ENCODE data around the gene ELL. TPM values are rescaled to one million over a fixed set of nuclear protein-coding genes. Genes with fewer than 3 reads are reported as not detected.
A peak's percentile ranks its signal among the peaks of the same experiment; 100 is the strongest.
"Not testable (repeated sequence)": the region's sequence is repeated elsewhere in the genome, so short reads cannot be mapped to it uniquely, and the experiment has no call there.

The ELL gene
- total RNA-seq, 2 experiments from 2014 or later, result 22.9 to 33.7 TPM

DNA sequence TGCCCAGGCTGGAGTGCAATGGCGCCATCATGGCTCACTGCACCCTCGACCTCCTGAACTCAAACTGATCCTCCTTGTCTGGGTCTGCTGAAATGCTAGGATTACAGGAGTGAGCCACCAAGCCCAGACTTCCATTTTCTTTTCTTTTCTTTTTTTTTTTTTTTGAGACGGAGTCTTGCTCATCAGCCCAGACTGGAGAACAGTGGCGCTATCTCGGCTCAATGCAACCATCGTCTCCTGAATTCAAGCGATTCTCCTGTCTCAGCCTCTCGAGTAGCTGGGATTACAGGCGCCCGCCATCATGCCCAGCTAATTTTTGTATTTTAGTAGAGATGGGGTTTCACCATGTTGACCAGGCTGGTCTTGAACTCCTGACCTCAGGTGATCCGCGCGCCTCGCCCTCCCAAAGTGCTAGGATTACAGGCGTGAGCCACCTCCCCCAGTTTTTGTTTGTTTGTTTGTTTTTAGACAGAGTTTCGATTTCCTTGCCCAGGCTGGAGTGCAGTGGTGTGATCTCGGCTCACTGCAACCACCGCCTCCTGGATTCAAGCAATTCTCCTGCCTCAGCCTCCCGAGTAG, 1.1 kb upstream of the ELL start:
- not testable (repeated sequence) for ATAC-seq, H3K27me3 Mint-ChIP-seq
- H3K27ac Mint-ChIP-seq, result peak overlapping the region; percentile 93

DNA sequence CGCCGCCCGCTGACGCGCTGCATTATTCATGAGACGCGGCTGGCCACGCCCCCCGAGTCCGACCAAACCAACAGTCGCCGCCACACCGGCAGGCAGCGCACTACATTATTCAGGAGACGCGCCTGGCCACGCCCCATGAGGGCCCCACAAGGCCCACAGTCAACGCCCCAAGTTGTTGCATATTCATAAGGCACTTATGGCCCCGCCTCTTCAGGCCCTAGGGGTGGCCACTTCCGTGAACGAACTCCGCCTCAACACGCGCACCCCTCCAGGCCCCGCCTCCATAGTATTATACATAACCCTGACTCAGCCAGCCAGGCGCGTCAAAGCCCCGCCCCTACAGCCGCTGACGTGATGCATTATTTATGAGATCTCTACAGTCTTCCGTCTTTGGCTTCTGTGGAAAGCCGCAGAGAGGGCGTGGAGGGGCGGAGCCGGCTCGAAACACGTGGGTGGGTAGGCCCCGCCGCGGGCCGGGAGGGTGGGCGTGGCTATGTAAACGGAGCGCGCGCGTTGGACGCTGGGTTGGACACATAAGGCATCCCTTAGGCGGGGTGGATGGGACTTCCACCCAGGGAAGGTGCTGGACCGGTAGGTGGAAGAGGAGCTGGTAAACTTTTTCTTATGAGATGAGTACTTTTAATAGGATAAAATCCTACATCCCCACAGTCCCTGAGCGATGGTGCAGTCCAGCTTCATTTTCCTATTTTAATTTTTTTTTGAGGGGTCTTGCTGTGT, 423 bp upstream of the ELL start:
- peak; percentile 91 for ATAC-seq
- peak; percentile 100 for DNase-seq
- Mint-ChIP-seq H3K4me3 (peak overlapping the region; percentile 92), H3K27ac (peak overlapping the region; percentile 93), H3K9me3 (ENCODE audit: low read depth) (no peaks in the 10 kb centered on the region), H3K27me3 (no peaks in the 10 kb centered on the region), H3K4me1 (peaks cover 22% of the 10 kb centered on the region), H3K36me3 (no peaks in the 10 kb centered on the region)
- CTCF ChIA-PET, result interaction anchor here (0.8 to 6.6 kb wide), 15 partner anchors 12 to 71 kb away, joined by 3 to 145 read pairs (median 11); partner anchors contain the start of genes FKBP8, KXD1, REX1BD and UBA52

More for the DNA sequence above, 1.1 kb upstream of the ELL start:
- H3K4me3 Mint-ChIP-seq, result peak overlapping the region; percentile 92
- CTCF ChIA-PET, result interaction anchor here (0.8 to 6.1 kb wide), 11 partner anchors 11 to 72 kb away, joined by 3 to 145 read pairs (median 10); partner anchors contain the start of genes FKBP8, KXD1, REX1BD and UBA52
- H3K9me3 Mint-ChIP-seq (ENCODE audit: low read depth); DNase-seq; H3K36me3 Mint-ChIP-seq: not testable (repeated sequence)
- peaks cover 21% of the 10 kb centered on the region for H3K4me1 Mint-ChIP-seq

DNA sequence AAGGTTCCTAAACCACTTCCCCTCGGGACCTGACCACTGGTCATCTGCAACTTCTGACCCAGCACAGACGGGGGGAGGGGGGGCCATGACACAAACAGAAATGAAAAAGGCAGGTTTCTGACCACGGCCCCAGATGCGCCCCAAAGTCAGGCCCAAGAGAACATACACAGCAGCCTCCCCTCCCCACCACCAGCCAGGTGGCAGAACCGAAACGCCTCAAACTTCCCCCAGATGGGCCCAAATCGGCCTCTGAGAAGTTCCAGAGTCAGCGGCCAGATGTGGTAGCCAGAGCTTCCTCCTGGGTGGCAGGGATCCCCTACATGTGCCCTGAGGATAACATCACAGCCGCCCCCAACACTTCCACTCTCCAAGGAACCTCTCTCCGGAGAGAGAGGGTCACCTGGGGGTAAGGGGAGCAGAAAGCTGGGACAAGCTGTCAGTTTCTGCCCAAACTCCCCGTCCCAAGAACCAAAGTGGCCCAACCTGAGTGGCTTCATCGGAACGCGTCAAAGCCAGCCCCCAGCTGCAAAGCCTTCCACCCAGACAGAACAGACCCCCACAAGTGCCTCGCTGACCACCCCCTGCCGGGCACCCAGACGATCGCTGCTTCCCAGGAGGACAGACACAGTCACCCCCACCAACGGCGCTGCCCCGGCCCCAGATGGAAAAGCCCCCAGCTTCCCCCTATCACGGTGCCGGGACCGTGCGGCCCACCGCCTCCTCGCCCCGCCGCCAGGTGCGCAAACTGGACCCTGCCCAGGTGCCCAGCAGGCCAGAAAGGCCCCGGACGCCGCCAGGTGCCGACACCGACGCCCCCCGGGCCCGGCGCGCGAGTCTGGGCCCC, 800 bp downstream of the ELL start:
- DNase-seq (peak; percentile 61), ATAC-seq (no peak)
- Mint-ChIP-seq H3K36me3 (no peaks in the 10 kb centered on the region), H3K4me3 (peak overlapping the region; percentile 92), H3K27ac (peak overlapping the region; percentile 89), H3K27me3 (no peaks in the 10 kb centered on the region), H3K4me1 (peaks cover 31% of the 10 kb centered on the region), H3K9me3 (ENCODE audit: low read depth) (no peaks in the 10 kb centered on the region)
- CTCF ChIA-PET, result interaction anchor here (0.7 to 6.6 kb wide), 32 partner anchors 10 to 397 kb away, joined by 3 to 145 read pairs (median 6); partner anchors contain the start of genes FKBP8, KXD1, REX1BD and UBA52

- H3K27ac Mint-ChIP-seq, result peak overlapping the region; percentile 89
- peak overlapping the region; percentile 92 for H3K4me3 Mint-ChIP-seq
- CTCF ChIA-PET, result interaction anchor here (0.7 to 6.6 kb wide), 38 partner anchors 8 to 398 kb away, joined by 3 to 145 read pairs (median 6); partner anchors contain the start of genes FKBP8, KXD1, REX1BD and UBA52
- no peaks in the 10 kb centered on the region for H3K36me3 Mint-ChIP-seq
- ATAC-seq, result no peak
- peaks cover 31% of the 10 kb centered on the region for H3K4me1 Mint-ChIP-seq
- H3K27me3 Mint-ChIP-seq, result no peaks in the 10 kb centered on the region
- no peaks in the 10 kb centered on the region for H3K9me3 Mint-ChIP-seq (ENCODE audit: low read depth)
- DNase-seq, result peak; percentile 83
Observed at GRCh38 chr19:18519962-18520847, 1.7 kb downstream of the ELL start.

DNA sequence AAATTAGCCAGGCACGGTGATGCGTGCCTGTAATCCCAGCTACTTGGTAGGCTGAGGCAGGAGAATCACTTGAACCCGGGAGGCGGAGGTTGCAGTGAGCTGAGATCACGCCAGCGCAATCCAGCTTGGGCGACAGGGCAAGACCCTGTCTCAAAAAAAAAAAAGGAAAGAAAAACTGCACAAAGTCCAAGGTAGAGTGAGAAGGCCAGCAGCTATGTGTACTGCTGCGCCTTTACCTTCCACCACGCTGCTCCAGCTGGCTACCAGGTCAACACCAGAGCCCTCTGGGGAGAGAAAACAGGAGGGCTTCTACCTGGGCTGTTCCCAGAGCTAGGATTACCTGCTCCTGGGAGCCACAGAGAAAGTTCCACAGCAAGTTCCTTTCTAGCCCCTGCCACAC, 3.2 kb downstream of the ELL start:
- Mint-ChIP-seq H3K4me1 (peaks cover 33% of the 10 kb centered on the region), H3K36me3 (no peaks in the 10 kb centered on the region), H3K9me3 (ENCODE audit: low read depth) (no peaks in the 10 kb centered on the region), H3K4me3 (no peak overlapping the region), H3K27me3 (no peaks in the 10 kb centered on the region), H3K27ac (no peak overlapping the region)
- ATAC-seq (no peak), DNase-seq (no peak)
- CTCF ChIA-PET, result interaction anchor here (0.6 to 6.6 kb wide), 8 partner anchors 12 to 70 kb away, joined by 3 to 145 read pairs (median 8); partner anchors contain the start of genes REX1BD and UBA52

GRCh38 chr19:18517606-18518005, 4.3 kb downstream of the ELL start:
- peaks cover 34% of the 10 kb centered on the region for H3K4me1 Mint-ChIP-seq
- H3K4me3 Mint-ChIP-seq, result no peak overlapping the region
- H3K9me3 Mint-ChIP-seq (ENCODE audit: low read depth), result no peaks in the 10 kb centered on the region
- DNase-seq, result no peak
- no peaks in the 10 kb centered on the region for H3K27me3 Mint-ChIP-seq
- no peaks in the 10 kb centered on the region for H3K36me3 Mint-ChIP-seq
- H3K27ac Mint-ChIP-seq, result no peak overlapping the region
- CTCF ChIA-PET, result interaction anchor here (1.0 to 6.6 kb wide), 4 partner anchors 10 to 71 kb away, joined by 3 to 145 read pairs (median 33); partner anchors contain the start of genes FKBP8 and REX1BD
- ATAC-seq, result no peak

- DNase-seq, result no peak
- CTCF ChIA-PET, result interaction anchor here (0.9 to 6.6 kb wide), 2 partner anchors 11 to 21 kb away, joined by 3 to 60 read pairs; no protein-coding TSS in a partner anchor
- H3K9me3 Mint-ChIP-seq (ENCODE audit: low read depth), result no peaks in the 10 kb centered on the region
- H3K4me3 Mint-ChIP-seq, result no peak overlapping the region
- H3K27me3 Mint-ChIP-seq, result no peaks in the 10 kb centered on the region
- H3K36me3 Mint-ChIP-seq, result no peaks in the 10 kb centered on the region
- peaks cover 32% of the 10 kb centered on the region for H3K4me1 Mint-ChIP-seq
- no peak for ATAC-seq
- H3K27ac Mint-ChIP-seq, result no peak overlapping the region
Observed at GRCh38 chr19:18515959-18516358, 5.9 kb downstream of the ELL start.

DNA sequence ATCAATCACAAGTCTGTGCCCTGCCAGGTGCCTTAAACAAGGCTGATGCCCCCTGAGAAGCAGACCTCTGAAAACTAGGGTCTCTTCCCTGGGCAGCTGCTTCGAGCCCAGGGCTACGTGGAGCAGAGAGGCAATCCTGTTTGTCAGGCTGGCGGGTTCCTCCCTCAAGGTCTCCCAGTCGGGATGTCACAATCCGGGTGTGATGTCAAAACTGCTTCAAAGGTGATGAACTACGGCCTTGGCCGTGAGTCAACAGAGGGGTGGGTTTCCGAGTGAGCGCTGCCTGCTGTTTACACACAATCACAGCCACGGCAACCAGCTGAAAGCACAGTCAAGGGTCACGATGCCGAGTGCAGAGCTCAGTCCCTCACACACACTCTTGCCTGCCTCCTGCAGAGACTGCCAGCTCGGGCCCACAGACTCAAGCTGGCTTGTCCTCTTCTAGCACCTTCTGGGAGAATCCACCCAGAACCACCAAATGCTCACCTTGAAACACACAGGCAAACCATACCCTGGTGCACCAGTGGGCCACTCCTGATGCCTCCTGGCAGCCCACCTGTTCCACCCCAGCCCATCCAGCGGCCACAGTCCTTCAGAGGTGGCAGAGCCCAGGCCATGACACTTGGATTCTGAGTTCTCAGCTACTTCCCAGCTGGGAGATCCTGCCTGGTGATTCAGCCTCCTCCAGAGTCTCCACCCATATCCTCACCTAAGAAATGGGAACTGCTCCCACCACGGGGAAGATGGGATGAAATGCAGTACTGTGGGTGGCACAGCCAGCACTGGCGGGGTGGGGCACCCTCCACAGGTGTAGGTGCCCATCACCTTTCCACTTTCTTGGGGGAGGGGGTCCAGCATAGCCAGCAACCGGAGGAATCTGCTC, 6.8 kb downstream of the ELL start:
- ATAC-seq, result peak; percentile 27

DNA sequence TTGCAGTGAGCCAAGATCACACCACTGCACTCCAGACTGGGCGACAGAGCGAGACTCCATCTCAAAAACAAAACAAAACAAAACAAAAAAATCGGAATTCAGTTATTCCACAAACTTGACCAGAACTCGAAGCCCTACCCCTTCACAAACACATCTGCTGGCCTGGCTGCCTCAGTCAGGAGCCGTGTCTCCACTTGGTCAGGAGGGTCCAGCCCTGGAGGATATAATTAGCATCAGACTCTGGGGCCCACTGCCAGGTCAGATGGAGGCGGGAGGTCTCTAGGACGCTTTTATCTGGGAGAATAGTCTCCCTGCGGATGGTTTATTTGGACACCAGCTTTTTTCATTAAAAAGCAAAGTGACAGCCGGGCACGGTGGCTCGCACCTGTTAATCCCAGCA, 8.0 kb downstream of the ELL start:
- DNase-seq (no peak), ATAC-seq (no peak)
- Mint-ChIP-seq H3K27ac (no peak overlapping the region), H3K4me1 (peaks cover 36% of the 10 kb centered on the region), H3K9me3 (ENCODE audit: low read depth) (no peaks in the 10 kb centered on the region), H3K36me3 (no peaks in the 10 kb centered on the region), H3K4me3 (no peak overlapping the region), H3K27me3 (no peaks in the 10 kb centered on the region)
- CTCF ChIA-PET, result interaction anchor here (0.7 kb wide), 1 partner anchor 25 kb away, joined by 3 read pairs; no protein-coding TSS in a partner anchor

More for the DNA sequence above, 6.8 kb downstream of the ELL start:
- no peaks in the 10 kb centered on the region for H3K27me3 Mint-ChIP-seq
- H3K4me1 Mint-ChIP-seq, result peaks cover 33% of the 10 kb centered on the region
- peak overlapping the region; percentile 39 for H3K27ac Mint-ChIP-seq
- no peak overlapping the region for H3K4me3 Mint-ChIP-seq
- H3K9me3 Mint-ChIP-seq (ENCODE audit: low read depth), result no peaks in the 10 kb centered on the region
- no peaks in the 10 kb centered on the region for H3K36me3 Mint-ChIP-seq
- CTCF ChIA-PET, result interaction anchor here (0.8 kb wide), 1 partner anchor 13 kb away, joined by 3 read pairs; no protein-coding TSS in a partner anchor
- no peak for DNase-seq

DNA sequence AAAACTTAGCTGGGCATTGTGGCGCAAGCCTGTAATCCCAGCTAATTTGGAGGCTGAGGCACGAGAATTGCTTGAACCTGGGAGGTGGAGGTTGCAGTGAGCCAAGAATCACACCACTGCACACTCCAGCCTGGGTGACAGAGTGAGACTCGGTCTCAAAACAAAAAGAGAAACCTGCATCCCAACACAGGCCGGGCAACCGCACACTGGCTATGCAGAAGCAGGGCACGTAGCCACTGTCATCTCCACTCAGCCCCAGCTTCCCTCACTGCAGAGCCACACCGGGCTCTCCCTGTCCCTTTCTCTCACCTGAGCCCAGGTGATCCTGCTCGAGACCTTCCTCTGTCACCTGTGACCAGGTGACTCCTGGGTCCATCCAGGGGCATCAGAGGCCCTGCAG, 11.7 kb downstream of the ELL start:
- CTCF ChIA-PET, result interaction anchor here (1.5 to 12.5 kb wide), 4 partner anchors 10 to 25 kb away, joined by 3 to 145 read pairs (median 37); partner anchors contain the start of gene ELL
- H3K27me3 Mint-ChIP-seq, result no peaks in the 10 kb centered on the region
- H3K27ac Mint-ChIP-seq, result peak overlapping the region; percentile 46
- H3K9me3 Mint-ChIP-seq (ENCODE audit: low read depth), result no peaks in the 10 kb centered on the region
- H3K4me1 Mint-ChIP-seq, result peaks cover 51% of the 10 kb centered on the region
- ATAC-seq (no peak), DNase-seq (no peak)
- H3K36me3 Mint-ChIP-seq, result no peaks in the 10 kb centered on the region
- no peak overlapping the region for H3K4me3 Mint-ChIP-seq

GRCh38 chr19:18508585-18508984, 13.3 kb downstream of the ELL start:
- H3K4me3 Mint-ChIP-seq, result no peak overlapping the region
- no peaks in the 10 kb centered on the region for H3K36me3 Mint-ChIP-seq
- H3K4me1 Mint-ChIP-seq, result peaks cover 65% of the 10 kb centered on the region

More at GRCh38 chr19:18508585-18508984, 13.3 kb downstream of the ELL start:
- DNase-seq (no peak), ATAC-seq (no peak)
- H3K27ac Mint-ChIP-seq, result peak overlapping the region; percentile 51
- CTCF ChIA-PET, result interaction anchor here (0.6 to 12.5 kb wide), 9 partner anchors 8 to 80 kb away, joined by 3 to 145 read pairs (median 6); partner anchors contain the start of genes ELL and REX1BD
- H3K9me3 Mint-ChIP-seq (ENCODE audit: low read depth), result no peaks in the 10 kb centered on the region
- no peaks in the 10 kb centered on the region for H3K27me3 Mint-ChIP-seq
